HG02678 (cell line): ENCODE results near the gene LIN7C.
"Not testable (repeated sequence)": the region's sequence is repeated elsewhere in the genome, so short reads cannot be mapped to it uniquely, and the experiment has no call there.

Experiments used
- ATAC-seq: cut with Tn5 transposase; IDR thresholded peaks from one replicate; pipeline ENCODE4 v1.9.1; 2021; ENCODE audit warnings: mild to moderate bottlenecking, moderate library complexity; ENCODE audit not compliant: unreplicated experiment

LIN7C gene

GRCh38 chr11:27452147-27452546, 54.4 kb downstream of the LIN7C start:
- ATAC-seq: no peak

- no peak for ATAC-seq
These were observed 55.2 kb downstream of the LIN7C start for GRCh38 chr11:27451244-27451965.

- not testable (repeated sequence) for ATAC-seq
These were observed 58.4 kb downstream of the LIN7C start for GRCh38 chr11:27448184-27448540.

GRCh38 chr11:27447288-27448183, 59.0 kb downstream of the LIN7C start:
- no peak for ATAC-seq

GRCh38 chr11:27445625-27446024, 60.9 kb downstream of the LIN7C start:
- no peak for ATAC-seq

- ATAC-seq: no peak
These were observed 61.8 kb downstream of the LIN7C start for GRCh38 chr11:27444801-27445215.
